HepG2 (cell line): ENCODE measurements around the gene TUBAL3. TPM values are rescaled to one million over a fixed set of nuclear protein-coding genes. Genes with fewer than 3 reads are reported as not detected.
A peak's percentile ranks its signal among the peaks of the same experiment; 100 is the strongest.

ENCODE experiments used
- BCL3 ChIP-seq: sonication (generic); formaldehyde crosslinking; IDR thresholded peaks from 2 replicates; pipeline ENCODE4 v1.5.1; 2020; ENCODE audit warnings: mild to moderate bottlenecking, missing genetic modification reagents, moderate library complexity
- CENPX ChIP-seq: sonication (generic); formaldehyde crosslinking; IDR thresholded peaks from 2 replicates; pipeline ENCODE4 v1.9.0; 2021; ENCODE audit warnings: mild to moderate bottlenecking, missing genetic modification reagents, moderate library complexity
- EEA1 ChIP-seq: sonication (generic); formaldehyde crosslinking; IDR thresholded peaks from 2 replicates; pipeline ENCODE4 v1.5.1; 2020; ENCODE audit warnings: mild to moderate bottlenecking, missing genetic modification reagents, borderline replicate concordance
- FOXK1 ChIP-seq: sonication (generic); formaldehyde crosslinking; IDR thresholded peaks from 2 replicates; pipeline ENCODE4 v1.4.0; 2020; ENCODE audit warnings: low read depth, missing genetic modification reagents, borderline replicate concordance
- FOXO4 ChIP-seq: sonication (generic); formaldehyde crosslinking; conservative IDR thresholded peaks from 2 replicates; pipeline ENCODE4 v1.8.1; 2023; ENCODE audit warnings: missing genetic modification reagents
- MZF1 ChIP-seq: sonication (generic); formaldehyde crosslinking; IDR thresholded peaks from 2 replicates; pipeline ENCODE4 v1.8.1; 2023; ENCODE audit warnings: mild to moderate bottlenecking, missing genetic modification reagents, borderline replicate concordance
- PAXIP1 ChIP-seq: sonication (generic); formaldehyde crosslinking; conservative IDR thresholded peaks from 2 replicates; pipeline ENCODE4 v1.4.0; 2020; ENCODE audit warnings: mild to moderate bottlenecking, missing genetic modification reagents, moderate library complexity
- RBAK ChIP-seq: sonication (generic); formaldehyde crosslinking; IDR thresholded peaks from 2 replicates; pipeline ENCODE4 v1.5.1; 2020; ENCODE audit warnings: mild to moderate bottlenecking, missing genetic modification reagents
- RELA ChIP-seq: sonication (generic); formaldehyde crosslinking; IDR thresholded peaks from 2 replicates; pipeline ENCODE4 v1.4.0; 2020; ENCODE audit warnings: missing genetic modification reagents
- SKI ChIP-seq: fragments of 450-650 bp; IDR thresholded peaks from one replicate; pipeline ENCODE4 v1.6.1; 2018; ENCODE audit warnings: mild to moderate bottlenecking; ENCODE audit not compliant: partially characterized antibody
- TEF ChIP-seq: sonication (generic); formaldehyde crosslinking; IDR thresholded peaks from 2 replicates; pipeline ENCODE4 v1.5.0; 2020; ENCODE audit warnings: missing genetic modification reagents
- TMF1 ChIP-seq: sonication (generic); formaldehyde crosslinking; IDR thresholded peaks from 2 replicates; pipeline ENCODE4 v1.8.1; 2022; ENCODE audit warnings: low read depth, missing genetic modification reagents
- ZNF18 ChIP-seq: sonication (generic); formaldehyde crosslinking; IDR thresholded peaks from 2 replicates; pipeline ENCODE4 v1.8.0; 2022; ENCODE audit warnings: mild to moderate bottlenecking, missing genetic modification reagents; ENCODE audit not compliant: insufficient replicate concordance
- ZNF382 ChIP-seq: sonication (generic); formaldehyde crosslinking; IDR thresholded peaks from 2 replicates; pipeline ENCODE4 v1.5.0; 2020; ENCODE audit warnings: missing genetic modification reagents, mild to moderate bottlenecking, borderline replicate concordance
- ZNF432 ChIP-seq: sonication (generic); formaldehyde crosslinking; IDR thresholded peaks from 2 replicates; pipeline ENCODE4 v1.5.0; 2020; ENCODE audit warnings: missing genetic modification reagents, mild to moderate bottlenecking, borderline replicate concordance
- ZNF441 ChIP-seq: sonication (generic); formaldehyde crosslinking; IDR thresholded peaks from 2 replicates; pipeline ENCODE4 v1.7.0; 2021; ENCODE audit warnings: missing genetic modification reagents, borderline replicate concordance
- ZNF446 ChIP-seq: sonication (generic); formaldehyde crosslinking; IDR thresholded peaks from 2 replicates; pipeline ENCODE4 v1.5.0; 2020; ENCODE audit warnings: mild to moderate bottlenecking, missing genetic modification reagents
- ZNF720 ChIP-seq: sonication (generic); formaldehyde crosslinking; IDR thresholded peaks from 2 replicates; pipeline ENCODE4 v1.4.0; 2020; ENCODE audit warnings: missing genetic modification reagents
- ZNF790 ChIP-seq: sonication (generic); formaldehyde crosslinking; IDR thresholded peaks from 2 replicates; pipeline ENCODE4 v1.8.0; 2022; ENCODE audit warnings: missing genetic modification reagents, mild to moderate bottlenecking, borderline replicate concordance
- ZSCAN21 ChIP-seq: sonication (generic); formaldehyde crosslinking; IDR thresholded peaks from 2 replicates; pipeline ENCODE4 v1.8.0; 2022; ENCODE audit warnings: mild to moderate bottlenecking, missing genetic modification reagents, moderate library complexity, borderline replicate concordance
- ZSCAN25 ChIP-seq: sonication (generic); formaldehyde crosslinking; IDR thresholded peaks from 2 replicates; pipeline ENCODE4 v1.8.0; 2022; ENCODE audit warnings: mild to moderate bottlenecking, missing genetic modification reagents
- polyA plus RNA-seq, 8 experiments: library from polyadenylated mRNA; depleted of rRNA in 3 of 8; stranded (reverse) in 7 of 8; unstranded in 1 of 8; fragments of >200 nt; fragmentation: Illumina TruSeq in 4 of 8; extraction: Trizol in 4 of 8; gene quantifications; 2 replicates each; pipeline versions ENCODE4 v1.2.1 to v1.2.3, GENCODE V29; 2011 to 2016; ENCODE audit warnings: low read depth in 4 of 8, missing spikeins in 1 of 8, mixed read lengths in 1 of 8; ENCODE audit not compliant: insufficient read depth in 1 of 8
- total RNA-seq, 5 experiments: library from RNA; depleted of rRNA; stranded (reverse); fragments of >200 nt; fragmentation: Illumina TruSeq; extraction: Trizol; gene quantifications; 2 replicates each; pipeline ENCODE4 v1.2.3, GENCODE V29; 2016; ENCODE audit warnings: low read depth in 1 of 5

TUBAL3 gene
- total and polyA plus RNA-seq, 2 of the 13 experiments (the other 11 are each of a cell fraction or from before 2014, with no cell fraction given), result 0.07 to 0.26 TPM

- TF ChIP-seq SKI (no peak), TEF (CRISPR knock-in tag) (no peak), ZNF720 (no peak), FOXK1 (CRISPR knock-in tag) (peak; percentile 78; the same call in 1 of the 2 replicates), ZNF432 (CRISPR knock-in tag) (no peak), ZSCAN21 (CRISPR knock-in tag) (peak; percentile 85; the same call in 1 of the 2 replicates), ZNF382 (no peak), ZNF790 (CRISPR knock-in tag) (no peak), EEA1 (CRISPR knock-in tag) (peak; percentile 72; the same call in 1 of the 2 replicates), MZF1 (CRISPR knock-in tag) (no peak), ZNF18 (CRISPR knock-in tag) (peak; percentile 59), ZNF446 (no peak), ZNF441 (CRISPR knock-in tag) (peak; percentile 90), FOXO4 (no peak), TMF1 (CRISPR knock-in tag) (0 out of 2 replicates have a peak, but pooled peaks have one; percentile 80), ZSCAN25 (no peak; the same call in 1 of the 2 replicates), RELA (CRISPR knock-in tag) (peak; percentile 72; the same call in 1 of the 2 replicates), BCL3 (CRISPR knock-in tag) (peak; percentile 69; the same call in 1 of the 2 replicates), RBAK (CRISPR knock-in tag) (no peak), PAXIP1 (CRISPR knock-in tag) (peak; percentile 58), CENPX (CRISPR knock-in tag) (no peak)
Measured at GRCh38 chr10:5446390-5446926, 41.8 kb upstream of the TUBAL3 start (continued).
